Suppressor macrophage (primary cell): ENCODE results near the gene FLII.
"Not testable (repeated sequence)": the region's sequence is repeated elsewhere in the genome, so short reads cannot be mapped to it uniquely, and the experiment has no call there.

Source experiments
- DNase-seq, 4 experiments: peaks; one replicate each; pipeline ENCODE4 v3.0.0-alpha.2; 2020 to 2022
- total RNA-seq, 17 experiments: gene quantifications; one replicate each; lab custom pipeline; 2026; ENCODE audit warnings: mixed read lengths in 6 of 17, inconsistent platforms in 3 of 17; lab: John Stamatoyannopoulos, UW

Gene FLII
- total RNA-seq: 290 to 540 (median 360) reads per million in 17 experiments

DNA sequence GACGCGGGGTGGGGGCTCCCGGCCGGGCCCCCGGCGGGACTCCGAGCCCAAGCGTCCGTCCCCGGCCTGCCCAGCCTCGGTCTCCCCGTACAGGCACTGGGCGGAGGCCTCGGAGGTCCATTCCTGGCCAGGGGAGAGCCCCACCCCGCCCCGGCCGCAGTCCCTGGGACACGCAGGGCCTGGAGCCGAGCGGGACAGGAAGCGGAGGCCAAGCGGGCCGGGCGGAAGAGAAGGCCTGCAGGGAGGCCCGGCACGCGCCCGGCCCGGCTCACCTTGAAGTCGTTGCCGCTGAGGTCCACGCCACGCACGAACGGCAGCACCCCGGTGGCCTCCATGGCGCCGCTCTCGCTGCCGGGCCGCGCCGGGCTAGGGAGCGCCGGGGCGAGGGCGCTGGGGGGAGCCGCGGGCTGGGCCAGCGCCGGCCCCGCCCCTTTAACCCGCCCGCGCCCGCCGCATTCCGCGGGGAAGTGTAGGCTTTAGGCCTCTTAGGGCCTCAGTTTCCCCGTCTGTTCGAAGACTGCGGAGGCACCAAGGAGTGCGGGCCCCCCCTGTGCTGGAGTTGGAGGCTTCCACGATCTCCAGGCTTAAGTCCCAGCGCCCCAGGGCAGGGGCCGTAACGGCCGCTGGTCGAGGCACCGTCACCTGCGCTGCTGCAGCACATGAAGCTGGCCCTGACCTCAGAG, at the start of gene FLII:
TSS of gene FLII (minus strand) at position 383 of the 683 bp plus-strand sequence. CDS start at position 335, 48 bp downstream.
- DNase-seq: peak; percentile 61 to 88 (median 74)

DNA sequence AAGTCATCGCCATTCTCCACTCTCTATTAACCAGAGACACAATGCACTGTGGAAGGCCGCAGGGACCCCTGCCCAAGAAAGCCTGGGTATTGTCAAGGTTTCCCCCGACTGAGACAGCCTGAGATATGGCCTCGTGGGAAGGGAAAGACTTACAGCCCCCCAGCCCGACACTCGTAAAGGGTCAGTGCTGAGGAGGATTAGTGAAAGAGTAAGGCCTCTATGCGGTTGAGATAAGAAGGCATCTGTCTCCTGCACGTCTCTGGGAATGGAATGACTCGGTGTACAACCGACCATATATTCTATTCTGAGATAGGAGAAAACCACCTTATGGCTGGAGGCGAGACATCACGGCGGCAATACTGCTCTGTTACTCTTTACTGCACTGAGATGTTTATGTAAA, 44.7 kb upstream of the FLII start:
- DNase-seq: not testable (repeated sequence)

GRCh38 chr17:18300725-18301480, 42.4 kb upstream of the FLII start:
- DNase-seq: peak; percentile 19 to 59 (median 44)

DNA sequence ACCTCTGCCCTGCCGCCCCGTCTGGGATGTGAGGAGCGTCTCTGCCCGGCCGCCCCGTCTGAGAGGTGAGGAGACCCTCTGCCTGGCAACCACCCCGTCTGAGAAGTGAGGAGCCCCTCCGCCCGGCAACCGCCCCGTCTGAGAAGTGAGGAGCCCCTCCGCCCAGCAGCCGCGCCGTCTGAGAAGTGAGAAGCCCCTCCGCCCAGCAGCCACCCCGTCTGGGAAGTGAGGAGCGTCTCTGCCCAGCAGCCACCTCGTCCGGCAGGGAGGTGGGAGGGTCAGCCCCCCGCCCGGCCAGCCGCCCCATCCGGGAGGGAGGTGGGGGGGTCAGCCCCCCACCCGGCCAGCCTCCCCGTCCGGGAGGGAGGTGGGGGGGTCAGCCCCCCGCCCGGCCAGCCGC, 39.5 kb upstream of the FLII start:
- DNase-seq: not testable (repeated sequence)

- no peak for DNase-seq
Observed at GRCh38 chr17:18291718-18292540, 33.4 kb upstream of the FLII start.

- no peak for DNase-seq
Observed at GRCh38 chr17:18285296-18285695, 26.8 kb upstream of the FLII start.

DNA sequence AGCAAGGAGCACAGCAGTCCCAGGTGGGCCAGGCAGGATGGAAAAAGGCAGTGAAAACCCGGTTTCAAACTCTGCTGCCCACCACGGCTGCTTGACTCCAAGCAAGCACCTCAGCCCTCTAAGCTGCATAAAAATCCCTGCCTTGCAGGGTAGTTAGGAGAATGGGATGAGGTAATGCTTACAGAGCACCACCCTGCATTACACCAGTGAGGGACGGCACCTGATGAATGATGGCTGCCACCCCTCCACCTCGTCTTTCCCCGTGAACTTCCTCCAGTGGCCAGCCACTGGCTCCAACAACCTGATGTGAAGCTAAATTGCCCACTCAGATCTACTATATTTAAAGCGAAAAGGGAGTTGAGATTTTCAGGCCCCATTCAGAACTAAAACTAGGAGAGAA, 23.2 kb upstream of the FLII start:
- DNase-seq: no peak

DNA sequence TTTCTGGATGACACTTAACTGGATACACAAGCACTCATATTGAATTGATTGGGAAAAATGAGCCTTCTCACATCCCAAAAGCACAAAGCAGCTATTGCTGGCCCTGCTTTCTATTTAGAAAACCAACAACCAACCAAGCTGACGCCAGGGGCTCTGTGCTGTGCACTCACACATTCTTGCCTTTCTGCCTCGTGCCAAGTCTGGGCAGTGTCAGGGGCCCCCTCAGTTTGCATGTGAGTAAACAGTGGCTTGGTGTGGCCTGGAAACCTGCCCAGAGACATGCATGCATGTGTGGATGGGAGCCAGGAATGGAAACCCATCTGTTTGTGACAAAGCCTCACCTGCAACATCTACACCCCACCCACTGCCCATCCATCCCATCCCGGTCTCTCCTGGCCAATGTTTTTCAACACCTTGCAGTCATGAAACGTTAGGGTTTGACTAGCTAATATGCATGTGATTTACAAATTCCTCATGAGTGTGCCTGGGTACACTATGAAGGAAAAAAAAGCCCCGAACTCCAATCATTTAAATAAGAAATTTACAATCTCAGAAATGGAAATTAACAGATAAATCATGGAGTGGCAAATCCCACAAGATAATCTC, 22.3 kb upstream of the FLII start:
- DNase-seq: no peak

- DNase-seq: no peak
Observed at GRCh38 chr17:18280249-18280648, 21.7 kb upstream of the FLII start.

DNA sequence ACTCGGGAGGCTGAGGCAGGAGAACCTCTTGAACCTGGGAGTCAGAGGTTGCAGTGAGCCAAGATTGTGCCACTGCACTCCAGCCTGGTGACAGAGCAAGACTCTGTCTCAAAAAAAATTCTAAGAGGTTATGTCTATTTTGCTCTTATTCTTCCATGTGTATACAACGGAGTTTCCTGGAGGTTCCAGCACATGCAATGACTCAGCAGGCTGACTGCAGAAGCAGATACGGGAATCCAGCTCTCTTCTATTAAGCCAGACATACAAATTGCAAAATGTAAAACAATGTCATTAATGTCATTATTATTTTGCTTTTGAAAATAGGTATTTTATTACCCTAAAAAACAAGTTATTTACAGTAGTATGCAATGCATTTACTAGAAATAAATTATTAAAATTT, 20.3 kb upstream of the FLII start:
- no peak for DNase-seq

DNA sequence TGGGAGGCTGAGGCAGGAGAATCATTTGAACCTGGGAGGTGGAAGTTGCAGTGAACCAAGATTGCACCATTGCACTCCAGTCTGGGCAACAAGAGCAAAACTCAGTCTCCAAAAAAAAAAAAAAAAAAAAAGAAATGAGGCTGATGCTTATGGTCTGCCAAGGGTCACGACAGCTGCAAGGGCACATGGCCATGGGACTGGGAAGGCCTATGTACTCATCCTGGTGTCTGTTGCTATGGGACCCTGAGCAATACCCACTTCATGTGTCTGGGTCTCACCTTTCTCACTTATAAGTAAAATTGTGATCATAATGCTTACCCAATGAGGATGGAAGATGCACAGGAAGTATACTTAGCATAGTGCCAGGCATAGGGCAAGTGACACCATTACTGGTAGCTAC, 18.5 kb upstream of the FLII start:
- DNase-seq: no peak

- no peak for DNase-seq
Observed at GRCh38 chr17:18270046-18270931, 11.8 kb upstream of the FLII start.

DNA sequence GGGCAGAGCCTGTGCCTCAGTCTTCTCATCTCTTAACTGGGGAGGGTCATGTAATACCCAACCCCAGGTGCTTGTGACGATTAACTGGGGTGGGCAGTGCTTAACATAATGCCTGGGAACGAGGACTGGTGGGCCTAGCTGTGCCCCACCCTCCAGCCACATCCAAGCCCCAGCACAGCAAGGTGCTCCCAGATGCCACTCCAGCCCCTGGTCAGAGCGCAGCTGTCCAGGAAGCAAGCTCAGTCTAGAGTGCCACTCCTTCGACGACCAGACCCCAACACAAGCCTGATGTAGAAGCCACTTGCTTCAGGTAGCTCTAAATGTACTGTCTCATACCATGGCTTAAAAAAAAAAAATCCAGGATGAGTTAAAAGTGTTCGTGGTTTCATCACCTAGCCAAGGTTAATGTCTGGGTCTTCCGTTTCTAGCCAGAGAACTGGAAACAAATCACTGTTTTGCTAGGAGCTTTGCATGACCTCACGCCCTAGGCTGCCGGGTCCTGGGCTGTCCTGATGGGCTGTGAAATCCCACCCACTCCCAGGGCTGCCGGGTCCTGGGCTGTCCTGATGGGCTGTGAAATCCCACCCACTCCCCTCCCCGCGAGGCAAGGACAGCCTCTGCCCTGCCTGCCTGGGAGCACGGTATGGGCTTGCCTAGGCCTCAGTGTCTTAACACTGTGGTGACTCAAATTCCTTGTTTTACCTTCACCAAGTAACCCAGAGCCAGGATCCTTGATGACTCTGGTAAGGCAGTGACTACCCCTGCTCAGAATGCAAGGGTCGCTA, 9.6 kb upstream of the FLII start:
- DNase-seq: no peak

DNA sequence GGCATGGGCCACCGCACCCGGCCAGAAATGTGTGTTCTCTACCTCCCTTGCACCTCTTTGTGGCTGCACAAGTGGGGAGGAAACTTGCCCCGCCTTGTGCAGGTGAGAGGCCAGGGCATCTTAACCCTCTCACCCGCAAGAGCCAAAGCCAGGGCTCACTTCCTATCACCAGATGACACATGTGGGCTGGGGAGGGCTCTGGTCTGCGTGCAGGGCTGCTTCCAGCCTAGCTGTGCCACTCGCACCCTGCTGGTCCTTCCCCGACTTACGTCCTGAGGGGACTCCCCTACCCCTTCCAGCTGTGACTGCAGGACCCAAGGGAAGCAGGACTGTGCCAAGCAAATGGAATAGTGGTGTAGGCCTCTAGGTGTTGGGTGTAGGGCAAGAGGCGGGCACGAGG, 8.8 kb upstream of the FLII start:
- no peak for DNase-seq

- DNase-seq: no peak
Observed at GRCh38 chr17:18263885-18264682, 5.5 kb upstream of the FLII start.

- DNase-seq: peak in 3 of 4 experiments; percentile 11 to 22 (median 14)
Observed at GRCh38 chr17:18262641-18263040, 4.1 kb upstream of the FLII start.

- peak in 3 of 4 experiments; percentile 23 to 26 (median 24) for DNase-seq
Observed at GRCh38 chr17:18262111-18262510, 3.6 kb upstream of the FLII start.

DNA sequence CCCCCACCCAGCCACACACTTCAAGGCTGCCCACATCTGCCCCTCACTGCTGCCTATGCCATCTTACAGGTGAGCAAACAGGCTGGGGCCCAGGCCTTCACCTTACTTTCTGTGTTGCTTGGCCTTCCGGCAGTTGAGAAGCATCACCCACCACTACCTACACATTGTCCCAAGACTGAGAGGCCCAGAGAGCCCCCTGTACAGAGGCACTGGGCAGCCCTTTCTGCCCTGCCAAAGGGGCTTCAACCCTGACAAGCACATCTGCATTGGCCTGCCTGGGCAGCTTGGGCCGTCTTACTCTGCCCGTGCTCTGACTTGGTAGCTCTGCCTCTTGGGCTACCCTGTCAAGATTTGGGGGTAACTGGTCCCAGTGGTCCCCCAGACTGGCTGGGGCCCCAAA, 3.1 kb upstream of the FLII start:
- DNase-seq: no peak

GRCh38 chr17:18261146-18261515, 2.6 kb upstream of the FLII start:
- DNase-seq: peak; percentile 47 to 71 (median 58)
